ENCODE measurements around the gene FBXL17.
A peak's percentile ranks its signal among the peaks of the same experiment; 100 is the strongest.
"Not testable (repeated sequence)": the region's sequence is repeated elsewhere in the genome, so short reads cannot be mapped to it uniquely, and the experiment has no call there.

The FBXL17 gene

GRCh38 chr5:108311682-108312081 lies 70.2 kb downstream of the FBXL17 start:
- no peak for DNase-seq (ENCODE audit: low read depth in 2 of 2)

GRCh38 chr5:108303611-108304010 lies 78.3 kb downstream of the FBXL17 start:
- no peak for DNase-seq (ENCODE audit: low read depth in 2 of 2)

GRCh38 chr5:108303086-108303485 lies 78.8 kb downstream of the FBXL17 start:
- DNase-seq (ENCODE audit: low read depth in 2 of 2) = no peak

- DNase-seq (ENCODE audit: low read depth in 2 of 2) = no peak
Observed at GRCh38 chr5:108297042-108297601, 84.8 kb downstream of the FBXL17 start.

- DNase-seq (ENCODE audit: low read depth in 2 of 2) = no peak
Observed at GRCh38 chr5:108295578-108296368, 86.1 kb downstream of the FBXL17 start.

GRCh38 chr5:108280960-108281569 lies 100.8 kb downstream of the FBXL17 start:
- no peak for DNase-seq (ENCODE audit: low read depth in 2 of 2)

- no peak for DNase-seq (ENCODE audit: low read depth in 2 of 2)
Observed at GRCh38 chr5:108280248-108280647, 101.7 kb downstream of the FBXL17 start.

DNA sequence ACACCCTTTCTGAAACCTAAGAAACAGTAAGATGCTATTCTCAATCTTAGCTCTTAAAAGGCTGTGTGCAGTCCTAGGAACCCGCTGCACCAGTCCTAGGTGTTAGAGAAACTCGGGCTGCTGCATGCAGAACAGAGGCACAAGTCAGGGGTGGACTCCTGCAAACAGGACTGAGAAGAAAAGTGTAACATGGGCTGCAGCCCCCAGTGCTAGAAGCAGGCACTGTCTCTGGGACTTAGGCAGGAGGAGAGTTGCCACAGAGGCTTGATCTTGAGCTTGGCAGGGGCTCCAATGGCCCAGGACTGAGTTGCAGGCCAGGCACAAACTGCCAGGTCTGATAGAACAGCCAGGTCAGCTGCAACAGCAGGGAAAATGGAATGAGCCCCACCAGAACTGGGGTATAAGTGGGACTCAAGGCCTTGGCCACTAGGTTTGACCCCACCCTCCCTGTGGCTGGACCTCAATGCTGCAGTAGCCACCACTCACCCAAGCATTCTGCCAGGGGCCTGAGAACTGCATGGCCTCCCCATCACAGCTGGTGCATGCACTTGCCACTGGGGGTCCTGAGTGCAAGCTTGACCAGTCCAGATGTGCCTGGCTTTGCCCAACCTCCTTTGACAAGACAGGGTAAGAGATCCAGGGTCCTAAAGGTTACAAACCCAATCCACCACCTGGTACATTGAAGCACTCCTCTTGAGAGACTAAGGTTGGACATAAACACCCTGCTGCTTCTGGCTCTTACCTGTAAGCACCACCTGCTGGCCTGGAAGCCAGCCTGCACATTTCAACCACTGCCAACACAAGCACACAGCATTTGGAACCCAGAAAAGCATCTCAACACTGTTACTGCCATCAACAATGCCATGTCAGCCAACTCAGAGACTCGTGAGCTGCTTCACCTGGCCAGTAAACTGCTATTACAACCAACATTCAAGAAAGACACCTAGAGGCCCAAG lies 103.3 kb downstream of the FBXL17 start:
- DNase-seq (ENCODE audit: low read depth in 2 of 2) = no peak

GRCh38 chr5:108276187-108277050 lies 105.5 kb downstream of the FBXL17 start:
- DNase-seq (ENCODE audit: low read depth in 2 of 2) = no peak

- DNase-seq (ENCODE audit: low read depth in 2 of 2) = not testable (repeated sequence)
Observed at GRCh38 chr5:108274080-108274479, 107.8 kb downstream of the FBXL17 start.

DNA sequence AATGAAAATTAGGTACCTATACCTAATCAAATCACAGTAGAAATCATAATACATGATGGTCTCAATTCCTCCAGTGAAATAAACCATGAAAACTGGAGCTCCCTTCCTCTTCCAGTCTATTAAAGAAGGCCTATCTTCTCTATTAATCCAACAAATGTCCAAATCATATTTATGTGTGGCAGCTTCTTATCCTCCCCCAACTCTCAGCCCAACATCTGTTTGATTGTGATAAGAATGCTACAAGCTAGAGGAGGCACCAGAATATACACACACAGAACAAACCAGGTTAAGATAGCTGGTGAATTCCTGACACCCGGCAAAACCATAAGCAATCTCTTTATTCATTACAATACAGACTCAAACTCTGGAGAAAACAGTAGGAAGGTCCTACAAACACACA lies 110.8 kb downstream of the FBXL17 start:
- DNase-seq (ENCODE audit: low read depth in 2 of 2) = no peak

GRCh38 chr5:108266242-108266641 lies 115.7 kb downstream of the FBXL17 start:
- DNase-seq (ENCODE audit: low read depth in 2 of 2) = no peak

GRCh38 chr5:108264533-108264932 lies 117.4 kb downstream of the FBXL17 start:
- no peak for DNase-seq (ENCODE audit: low read depth in 2 of 2)

- DNase-seq (ENCODE audit: low read depth in 2 of 2) = no peak
Observed at GRCh38 chr5:108263338-108263737, 118.6 kb downstream of the FBXL17 start.

- no peak for DNase-seq (ENCODE audit: low read depth in 2 of 2)
Observed at GRCh38 chr5:108260858-108261170, 121.1 kb downstream of the FBXL17 start.

- peak; percentile 29 to 43 for DNase-seq (ENCODE audit: low read depth in 2 of 2)
Observed at GRCh38 chr5:108260117-108260857, 121.6 kb downstream of the FBXL17 start.

- no peak for DNase-seq (ENCODE audit: low read depth in 2 of 2)
Observed at GRCh38 chr5:108259306-108259705, 122.6 kb downstream of the FBXL17 start.

- DNase-seq (ENCODE audit: low read depth in 2 of 2) = no peak
Observed at GRCh38 chr5:108257996-108258395, 123.9 kb downstream of the FBXL17 start.

- DNase-seq (ENCODE audit: low read depth in 2 of 2) = no peak
Observed at GRCh38 chr5:108255468-108255867, 126.4 kb downstream of the FBXL17 start.

DNA sequence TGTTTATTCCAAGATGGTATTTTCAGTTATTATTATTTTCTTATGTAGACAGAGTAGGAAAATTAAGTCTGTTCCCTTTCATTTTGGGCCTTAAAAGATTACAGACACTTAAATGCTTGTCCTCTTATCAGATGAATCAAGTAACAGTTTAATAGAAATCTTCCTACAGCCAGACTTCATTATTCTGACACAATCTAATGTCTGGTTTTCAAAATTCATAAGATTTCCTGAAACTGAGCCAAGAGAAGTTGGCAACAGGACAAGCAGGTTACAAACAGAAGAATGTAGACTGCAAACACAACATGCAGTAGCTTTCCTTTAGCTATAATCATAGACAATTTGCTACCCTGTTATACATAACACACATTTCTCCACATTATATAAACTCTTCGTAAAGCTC lies 130.5 kb downstream of the FBXL17 start:
- no peak for DNase-seq (ENCODE audit: low read depth in 2 of 2)

All from stimulated activated CD8-positive, alpha-beta memory T cell treated with anti-CD3 and anti-CD28 coated beads, Interleukin-15, amount 100 ng/mL, for 48 hours (primary cell).